Activated naive CD4-positive, alpha-beta T cell treated with Interleukin-2 at 50 U/mL for 16 hours (primary cell): ENCODE results near the gene INS.
"Not testable (repeated sequence)": the region's sequence is repeated elsewhere in the genome, so short reads cannot be mapped to it uniquely, and the experiment has no call there.

Experiments
- DNase-seq: peaks from one replicate; pipeline ENCODE4 v3.0.0-alpha.2; 2020

The INS gene

GRCh38 chr11:2131371-2132236, 29.4 kb downstream of the INS start:
- DNase-seq = no peak

- DNase-seq = no peak
Measured at GRCh38 chr11:2130881-2131352, 30.1 kb downstream of the INS start.

- DNase-seq = no peak
Measured at GRCh38 chr11:2129699-2130366, 31.2 kb downstream of the INS start.

GRCh38 chr11:2129308-2129698, 31.7 kb downstream of the INS start:
- DNase-seq = no peak

GRCh38 chr11:2128511-2129307, 32.3 kb downstream of the INS start:
- no peak for DNase-seq

GRCh38 chr11:2128130-2128510, 32.9 kb downstream of the INS start:
- DNase-seq = no peak

GRCh38 chr11:2127482-2128129, 33.4 kb downstream of the INS start:
- DNase-seq = no peak

- no peak for DNase-seq
Measured at GRCh38 chr11:2126520-2127085, 34.4 kb downstream of the INS start.

- not testable (repeated sequence) for DNase-seq
Measured at GRCh38 chr11:2124736-2125484, 36.1 kb downstream of the INS start.

GRCh38 chr11:2123628-2123960, 37.4 kb downstream of the INS start:
- DNase-seq = no peak

GRCh38 chr11:2122907-2123627, 37.9 kb downstream of the INS start:
- DNase-seq = no peak

GRCh38 chr11:2122222-2122906, 38.6 kb downstream of the INS start:
- DNase-seq = no peak

GRCh38 chr11:2121227-2122130, 39.5 kb downstream of the INS start:
- no peak for DNase-seq

GRCh38 chr11:2120359-2121100, 40.5 kb downstream of the INS start:
- no peak for DNase-seq

- DNase-seq = no peak
Measured at GRCh38 chr11:2118677-2119076, 42.3 kb downstream of the INS start.

GRCh38 chr11:2116680-2117079, 44.3 kb downstream of the INS start:
- no peak for DNase-seq

GRCh38 chr11:2115308-2115707, 45.7 kb downstream of the INS start:
- DNase-seq = no peak

GRCh38 chr11:2114430-2115241, 46.4 kb downstream of the INS start:
- DNase-seq = no peak
